Hepatocyte (in vitro differentiated cells): ENCODE data around the gene BCL7C. TPM values are rescaled to one million over a fixed set of nuclear protein-coding genes. Genes with fewer than 3 reads are reported as not detected.
"Not testable (repeated sequence)": the region's sequence is repeated elsewhere in the genome, so short reads cannot be mapped to it uniquely, and the experiment has no call there.

Source experiments
- DNase-seq: peaks from one replicate; pipeline ENCODE4 v3.0.0-alpha.2; 2016; ENCODE audit warnings: low spot score
- H2AFZ ChIP-seq: fragments of 200-600 bp; sonication (generic); 2 replicates; pipeline ENCODE4 v1.6.0; 2016; ENCODE audit warnings: antibody characterized with exemption, mild to moderate bottlenecking
- H3K27ac ChIP-seq: fragments of 200-600 bp; sonication (generic); 2 replicates; pipeline ENCODE4 v1.5.1; 2016; ENCODE audit warnings: mild to moderate bottlenecking
- H3K27me3 ChIP-seq: fragments of 200-600 bp; sonication (generic); 2 replicates; pipeline ENCODE4 v1.6.1; 2016
- H3K36me3 ChIP-seq: fragments of 200-600 bp; sonication (generic); replicated peaks from 2 replicates; pipeline ENCODE4 v1.5.1; 2016; ENCODE audit warnings: low read depth; ENCODE audit not compliant: insufficient read depth
- H3K4me1 ChIP-seq: fragments of 200-600 bp; sonication (generic); 2 replicates; pipeline ENCODE4 v1.5.1; 2016; ENCODE audit warnings: mild to moderate bottlenecking, moderate library complexity; ENCODE audit not compliant: insufficient read depth
- H3K4me2 ChIP-seq: fragments of 200-600 bp; sonication (generic); 2 replicates; pipeline ENCODE4 v1.6.0; 2016
- H3K4me3 ChIP-seq: fragments of 200-600 bp; sonication (generic); 2 replicates; pipeline ENCODE4 v1.5.1; 2016; ENCODE audit warnings: mild to moderate bottlenecking
- H3K79me2 ChIP-seq: fragments of 200-600 bp; sonication (generic); 2 replicates; pipeline ENCODE4 v1.6.0; 2017; ENCODE audit warnings: mild to moderate bottlenecking
- H3K9me2 ChIP-seq: fragments of 200-600 bp; sonication (generic); replicated peaks from 2 replicates; pipeline ENCODE4 v1.6.0; 2017; ENCODE audit warnings: mild to moderate bottlenecking; ENCODE audit not compliant: insufficient read depth
- H3K9me3 ChIP-seq: fragments of 200-600 bp; sonication (generic); 2 replicates; pipeline ENCODE4 v1.5.1; 2016; ENCODE audit warnings: low read depth, mild to moderate bottlenecking
- H4K20me1 ChIP-seq: fragments of 200-600 bp; sonication (generic); 2 replicates; pipeline ENCODE4 v1.6.0; 2016; ENCODE audit warnings: mild to moderate bottlenecking; ENCODE audit not compliant: insufficient read depth, poor library complexity, severe bottlenecking
- CTCF ChIP-seq: fragments of 200-600 bp; sonication (generic); IDR thresholded peaks from 2 replicates; pipeline ENCODE4 v1.5.1; 2016; ENCODE audit warnings: antibody characterized with exemption, mild to moderate bottlenecking; ENCODE audit not compliant: poor library complexity
- EZH2 ChIP-seq: fragments of 200-600 bp; sonication (generic); IDR thresholded peaks from 2 replicates; pipeline ENCODE4 v1.6.1; 2016; ENCODE audit warnings: antibody characterized with exemption, mild to moderate bottlenecking, borderline replicate concordance
- EZH2phosphoT487 ChIP-seq: fragments of 200-600 bp; sonication (generic); IDR thresholded peaks from one replicate; pipeline ENCODE4 v1.6.1; 2018; ENCODE audit warnings: antibody characterized with exemption, mild to moderate bottlenecking, low read depth, moderate library complexity; ENCODE audit not compliant: unreplicated experiment, severe bottlenecking
- WGBS: methylation state at CpG from one replicate; pipeline ENCODE4 v1.1.6; 2016; ENCODE audit warnings: low lambda C conversion rate; ENCODE audit errors: missing lambda C conversion rate; 5-methylcytosine and 5-hydroxymethylcytosine counted together
- polyA plus RNA-seq: library from polyadenylated mRNA; unstranded; fragments of >200 nt; fragmentation: Nextera tagmentation; extraction: Ambion mirVana; gene quantifications from 2 replicates; pipeline ENCODE4 v1.2.1, GENCODE V29; 2016
- total RNA-seq: library from RNA; depleted of rRNA; stranded (reverse); fragments of >200 nt; gene quantifications from 2 replicates; pipeline ENCODE4 v1.2.3, GENCODE V29; 2014

Gene BCL7C
- total and polyA plus RNA-seq, 2 experiments from 2014 or later: 25.7 to 54.1 TPM

GRCh38 chr16:30894540-30895368, 877 bp upstream of the BCL7C start:
- no peak for TF ChIP-seq CTCF
- TF ChIP-seq EZH2phosphoT487: no peak
- no peak for TF ChIP-seq EZH2
- H3K36me3 ChIP-seq: no peaks in the 10 kb centered on the region
- no peaks in the 10 kb centered on the region for H3K9me3 ChIP-seq
- no peaks in the 10 kb centered on the region for H3K27me3 ChIP-seq
- peak overlapping the region; percentile 96 for H3K4me2 ChIP-seq
- H3K9me2 ChIP-seq: no peaks in the 10 kb centered on the region
- H3K27ac ChIP-seq: peak overlapping the region; percentile 98
- H3K79me2 ChIP-seq: peaks cover 23% of the 10 kb centered on the region
- peak; percentile 7 for DNase-seq
- no peak overlapping the region for H3K4me3 ChIP-seq
- H3K4me1 ChIP-seq: peaks cover 31% of the 10 kb centered on the region
- WGBS: 60% methylated on average over 16 of the region's 16 CpGs
- H4K20me1 ChIP-seq: no peaks in the 10 kb centered on the region
- peak overlapping the region; percentile 78 for H2AFZ ChIP-seq

- H3K36me3 ChIP-seq: no peaks in the 10 kb centered on the region
- no peaks in the 10 kb centered on the region for H4K20me1 ChIP-seq
- H3K9me2 ChIP-seq: no peaks in the 10 kb centered on the region
- peaks cover 31% of the 10 kb centered on the region for H3K4me1 ChIP-seq
- peak overlapping the region; percentile 96 for H3K4me2 ChIP-seq
- TF ChIP-seq EZH2phosphoT487 (no peak), EZH2 (no peak), CTCF (no peak)
- peak overlapping the region; percentile 86 for H2AFZ ChIP-seq
- peak; percentile 53 for DNase-seq
- peak overlapping the region; percentile 98 for H3K27ac ChIP-seq
- WGBS: 3% methylated on average over 4 of the region's 11 CpGs
- peak overlapping the region; percentile 82 for H3K4me3 ChIP-seq
- H3K27me3 ChIP-seq: no peaks in the 10 kb centered on the region
- H3K79me2 ChIP-seq: peaks cover 23% of the 10 kb centered on the region
- H3K9me3 ChIP-seq: no peaks in the 10 kb centered on the region
Observed at GRCh38 chr16:30893417-30893743, 497 bp downstream of the BCL7C start.

GRCh38 chr16:30892670-30893416, 1.0 kb downstream of the BCL7C start:
- 88% methylated on average over 20 of the region's 20 CpGs for WGBS
- Histone ChIP-seq H3K27me3 (no peaks in the 10 kb centered on the region), H3K9me3 (no peaks in the 10 kb centered on the region), H3K4me2 (peak overlapping the region; percentile 96), H3K27ac (peak overlapping the region; percentile 98), H3K36me3 (no peaks in the 10 kb centered on the region), H3K9me2 (no peaks in the 10 kb centered on the region), H2AFZ (peak overlapping the region; percentile 86), H3K79me2 (peaks cover 23% of the 10 kb centered on the region), H3K4me1 (peaks cover 31% of the 10 kb centered on the region), H3K4me3 (peak overlapping the region; percentile 82), H4K20me1 (no peaks in the 10 kb centered on the region)
- DNase-seq: peak; percentile 10
- no peak for TF ChIP-seq CTCF
- TF ChIP-seq EZH2: no peak
- TF ChIP-seq EZH2phosphoT487: no peak

- H3K4me3 ChIP-seq, H3K36me3 ChIP-seq, H3K27ac ChIP-seq, H3K4me2 ChIP-seq, H4K20me1 ChIP-seq, H2AFZ ChIP-seq, H3K27me3 ChIP-seq, H3K9me2 ChIP-seq, DNase-seq, H3K9me3 ChIP-seq: not testable (repeated sequence)
- Histone ChIP-seq H3K4me1 (peaks cover 25% of the 10 kb centered on the region), H3K79me2 (peaks cover 23% of the 10 kb centered on the region)
- 95% methylated on average over 15 of the region's 15 CpGs for WGBS
Observed at GRCh38 chr16:30891043-30891823, 2.6 kb downstream of the BCL7C start.
